ENCODE results near the gene TMPRSS4.

The TMPRSS4 gene

GRCh38 chr11:118132385-118133151 lies 55.7 kb downstream of the TMPRSS4 start:
- DNase-seq: no peak

- no peak for DNase-seq
Measured at GRCh38 chr11:118133816-118134215, 56.9 kb downstream of the TMPRSS4 start.

DNA sequence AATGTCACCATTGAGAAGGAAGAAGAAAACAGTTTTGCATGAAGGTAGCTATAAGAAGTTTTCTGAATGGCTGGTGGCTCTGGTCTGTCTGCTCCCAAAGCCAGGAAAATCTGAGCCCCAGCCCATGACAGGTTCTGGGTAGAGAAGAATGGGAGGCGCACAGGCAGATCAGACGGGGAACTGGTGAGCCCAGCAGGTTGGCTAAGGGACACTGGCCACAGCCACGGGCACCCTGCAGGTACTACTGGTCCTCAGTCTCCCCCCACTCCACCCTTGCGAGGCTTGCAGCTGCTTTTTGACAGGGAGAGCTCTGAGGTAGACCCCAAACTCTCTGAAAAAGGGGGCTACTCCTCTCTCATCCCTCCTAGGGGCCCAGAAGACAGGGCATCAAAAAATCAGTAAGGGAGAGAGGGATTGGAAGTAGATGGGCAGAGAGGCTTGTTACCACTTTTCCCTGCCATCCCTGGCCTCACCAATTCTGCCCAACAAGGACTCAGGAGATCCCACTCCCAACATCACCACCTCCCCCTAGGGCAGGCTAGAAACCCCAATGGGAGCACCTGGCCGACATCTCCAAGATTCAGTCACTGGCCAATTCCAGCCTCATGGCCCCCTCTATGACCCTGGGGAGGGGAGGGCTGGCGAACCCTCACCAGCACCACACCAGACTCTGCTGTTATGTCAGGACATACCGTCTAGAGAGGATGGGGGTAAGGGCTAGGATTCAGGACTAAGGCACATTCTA lies 58.3 kb downstream of the TMPRSS4 start:
- no peak for DNase-seq

DNA sequence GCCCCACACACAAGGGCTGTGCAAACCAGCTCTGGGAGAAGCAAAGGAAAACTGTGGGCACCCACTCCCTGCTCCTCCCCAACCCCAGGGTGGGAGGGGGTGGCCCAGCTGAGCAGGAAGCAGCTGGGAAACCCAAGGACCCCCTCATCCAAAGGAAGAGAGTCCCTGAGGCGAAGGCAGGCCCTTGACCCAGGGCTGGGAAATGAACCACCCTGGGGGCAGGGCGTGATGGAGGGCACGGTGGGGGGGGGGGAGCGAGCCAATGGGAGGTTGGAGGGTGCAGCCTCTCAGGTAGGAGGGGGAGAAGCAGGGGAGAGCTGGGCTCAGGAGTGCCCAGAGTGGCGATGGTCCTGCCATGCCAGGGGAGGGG lies 58.9 kb downstream of the TMPRSS4 start:
- no peak for DNase-seq

GRCh38 chr11:118136341-118136740 lies 59.5 kb downstream of the TMPRSS4 start:
- DNase-seq: no peak

DNA sequence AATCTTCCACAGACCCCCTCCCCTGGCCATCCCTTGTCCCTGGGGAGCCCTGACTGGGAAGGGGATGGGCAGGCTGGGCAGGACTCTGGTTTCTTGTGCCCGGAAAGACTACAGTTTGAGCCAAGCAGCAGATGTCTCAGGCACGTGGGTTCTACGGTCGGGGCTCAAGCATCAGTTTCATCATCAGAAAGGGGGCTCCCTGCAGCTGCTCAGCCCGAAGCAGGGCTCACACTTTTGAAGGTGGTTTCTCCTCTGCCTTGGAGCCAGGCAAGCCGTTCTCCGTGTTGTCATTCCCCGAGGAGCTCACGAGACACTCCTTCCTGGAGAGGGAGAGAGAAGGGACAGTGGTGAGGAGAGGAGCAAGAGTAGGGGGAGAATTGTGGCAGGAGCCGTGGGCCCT lies 59.9 kb downstream of the TMPRSS4 start:
- no peak for DNase-seq

GRCh38 chr11:118138839-118139420 lies 62.1 kb downstream of the TMPRSS4 start:
- DNase-seq: no peak

- no peak for DNase-seq
Measured at GRCh38 chr11:118139578-118139977, 62.7 kb downstream of the TMPRSS4 start.

DNA sequence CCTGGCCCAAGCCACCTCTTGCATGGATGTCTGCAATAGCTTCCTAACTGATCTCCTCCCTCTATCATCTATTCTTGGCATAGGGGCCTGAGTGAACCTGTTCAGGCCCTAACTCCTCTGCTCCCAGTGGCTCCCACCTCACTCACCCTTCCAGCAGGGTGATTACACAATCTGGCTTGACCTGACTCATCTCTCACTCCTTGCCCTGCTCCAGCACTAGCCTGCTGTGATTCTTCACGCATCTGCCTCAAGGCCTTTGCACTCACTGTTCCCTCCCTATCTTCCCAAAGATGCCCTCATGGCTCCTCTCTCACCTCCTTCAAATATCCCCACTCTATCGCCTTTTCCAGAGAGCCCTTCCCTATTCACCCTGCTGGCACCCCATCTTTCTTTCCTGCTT lies 65.2 kb downstream of the TMPRSS4 start:
- no peak for DNase-seq

DNA sequence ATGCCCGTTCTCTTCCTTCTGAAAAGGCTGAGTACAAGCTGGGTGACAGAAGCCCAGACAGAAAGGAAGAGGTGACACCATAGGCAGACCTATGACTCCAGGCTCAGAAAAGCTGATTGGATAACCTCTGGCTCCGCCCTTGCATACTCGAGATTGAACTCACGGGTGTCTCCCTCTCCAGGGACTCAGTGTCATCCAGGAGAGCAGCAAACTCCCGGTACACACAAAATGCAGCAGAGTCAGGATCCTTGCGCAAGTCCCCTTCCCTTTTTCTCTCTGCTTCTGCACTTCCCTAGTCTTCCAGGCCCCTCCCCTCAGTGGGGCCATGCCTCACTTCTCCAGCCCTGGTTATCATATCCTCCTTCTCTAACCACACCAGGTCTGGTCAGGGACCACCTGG lies 65.9 kb downstream of the TMPRSS4 start:
- DNase-seq: peak in 4 of 58 donors; percentile 10 to 30 (median 13)

- no peak for DNase-seq
Measured at GRCh38 chr11:118143661-118144185, 66.8 kb downstream of the TMPRSS4 start.

- peak in 4 of 58 donors; percentile 38 to 57 (median 45) for DNase-seq
Measured at GRCh38 chr11:118144301-118145268, 67.7 kb downstream of the TMPRSS4 start.

- peak in 57 of 58 donors; percentile 27 to 88 (median 69) for DNase-seq
Measured at GRCh38 chr11:118145285-118146227, 68.7 kb downstream of the TMPRSS4 start.

GRCh38 chr11:118146554-118146953 lies 69.7 kb downstream of the TMPRSS4 start:
- no peak for DNase-seq

- no peak for DNase-seq
Measured at GRCh38 chr11:118147502-118147901, 70.6 kb downstream of the TMPRSS4 start.

DNA sequence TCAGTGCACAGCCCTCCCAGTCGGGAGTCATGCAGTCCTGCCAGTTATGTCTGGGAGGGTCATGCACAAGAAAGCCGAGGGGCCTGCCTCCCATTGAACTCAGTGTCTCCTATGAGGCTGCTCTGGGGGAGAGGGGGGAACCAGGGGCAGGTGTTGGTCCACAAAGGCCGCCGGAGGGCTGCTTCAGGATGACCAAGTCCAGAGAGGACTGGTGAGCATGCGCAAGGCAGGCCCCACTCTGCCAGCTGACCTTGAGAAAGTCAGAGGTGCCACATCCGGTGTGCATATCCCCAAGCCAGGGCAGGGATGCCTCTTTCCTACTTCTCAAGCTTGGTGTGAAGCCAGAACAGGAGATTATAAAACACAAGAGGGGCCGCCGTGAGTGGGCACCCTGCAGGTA lies 71.4 kb downstream of the TMPRSS4 start:
- no peak for DNase-seq

DNA sequence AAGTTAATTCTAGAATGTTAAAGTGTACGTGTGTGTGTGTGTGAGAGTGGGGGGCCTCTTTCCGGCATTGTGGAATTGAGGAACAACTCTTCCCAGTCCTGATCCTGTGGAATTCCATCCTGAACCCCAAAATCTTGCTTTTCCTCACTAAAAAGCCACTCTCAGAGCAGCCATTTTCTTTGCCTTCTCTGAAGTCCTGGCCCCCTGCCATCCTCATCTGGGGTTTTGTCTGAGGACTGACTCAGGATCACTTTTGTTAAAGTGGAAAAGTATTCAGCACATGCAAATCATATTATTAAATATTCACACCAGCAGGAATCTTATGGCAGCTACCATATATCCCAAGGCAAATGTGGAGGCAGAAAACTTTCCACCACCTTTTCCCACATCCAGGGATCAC lies 72.0 kb downstream of the TMPRSS4 start:
- peak in 2 of 58 donors; percentile 9 to 23 for DNase-seq

GRCh38 chr11:118149493-118149892 lies 72.6 kb downstream of the TMPRSS4 start:
- DNase-seq: no peak

DNA sequence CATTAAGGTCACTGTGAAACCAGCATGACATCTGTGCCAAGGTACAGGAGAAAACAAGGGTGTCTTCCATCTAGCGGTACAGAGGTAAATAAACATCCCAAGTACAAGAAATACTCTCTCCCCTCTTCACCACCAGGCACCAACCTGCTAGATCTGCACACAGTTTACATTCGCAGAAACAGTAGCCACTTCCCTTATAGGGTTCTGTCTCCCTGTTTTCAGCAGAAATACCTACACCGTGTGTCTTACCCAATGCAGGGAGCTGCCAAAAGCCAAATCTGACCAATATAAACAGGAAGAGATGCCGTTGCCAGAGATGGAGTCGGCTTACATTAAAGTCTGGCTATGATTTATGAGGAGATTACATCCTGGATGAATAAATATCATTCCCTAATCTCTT lies 74.6 kb downstream of the TMPRSS4 start:
- no peak for DNase-seq
